CD4-positive, alpha-beta T cell treated with Interleukin-12 subunit alpha and Interleukin-12 subunit beta, for 1 hour (primary cell): ENCODE data around the gene WIPF1.

Experiments used
- DNase-seq: peaks from one replicate; pipeline ENCODE4 v3.0.0-alpha.2; 2020

The WIPF1 gene, protein sequence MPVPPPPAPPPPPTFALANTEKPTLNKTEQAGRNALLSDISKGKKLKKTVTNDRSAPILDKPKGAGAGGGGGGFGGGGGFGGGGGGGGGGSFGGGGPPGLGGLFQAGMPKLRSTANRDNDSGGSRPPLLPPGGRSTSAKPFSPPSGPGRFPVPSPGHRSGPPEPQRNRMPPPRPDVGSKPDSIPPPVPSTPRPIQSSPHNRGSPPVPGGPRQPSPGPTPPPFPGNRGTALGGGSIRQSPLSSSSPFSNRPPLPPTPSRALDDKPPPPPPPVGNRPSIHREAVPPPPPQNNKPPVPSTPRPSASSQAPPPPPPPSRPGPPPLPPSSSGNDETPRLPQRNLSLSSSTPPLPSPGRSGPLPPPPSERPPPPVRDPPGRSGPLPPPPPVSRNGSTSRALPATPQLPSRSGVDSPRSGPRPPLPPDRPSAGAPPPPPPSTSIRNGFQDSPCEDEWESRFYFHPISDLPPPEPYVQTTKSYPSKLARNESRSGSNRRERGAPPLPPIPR

DNA sequence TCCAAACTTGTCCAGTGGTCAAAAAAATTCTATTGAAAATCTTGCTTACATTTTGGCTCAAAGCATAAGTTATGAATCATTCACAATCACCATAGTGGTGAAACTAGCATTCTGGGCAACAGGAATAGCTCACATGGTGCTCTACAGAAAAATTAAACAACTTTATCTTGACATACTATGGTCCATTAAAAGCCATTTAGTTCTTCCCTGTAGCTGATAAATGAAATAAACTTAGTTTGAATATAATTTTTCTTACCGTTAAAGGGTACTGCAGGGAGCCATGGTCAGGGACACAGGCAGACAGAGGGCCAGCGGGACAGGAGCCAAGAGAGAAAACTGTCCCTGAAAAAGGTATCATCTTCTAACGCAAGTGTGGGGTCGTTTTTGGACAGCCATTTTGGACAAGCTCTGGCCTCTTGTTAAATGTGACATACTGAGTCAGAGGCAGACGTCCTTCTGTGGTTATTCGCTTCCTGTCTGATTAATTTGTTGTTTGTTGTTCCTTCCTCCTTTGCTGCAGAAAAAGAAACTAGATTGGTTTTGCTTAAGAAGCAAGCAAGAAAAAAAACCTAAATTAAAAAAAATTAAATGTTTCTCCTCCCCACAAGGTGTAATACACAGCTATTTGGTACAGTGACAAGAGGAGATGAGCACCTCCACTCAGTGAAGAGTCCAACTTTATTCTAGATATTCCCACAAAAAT is at the start of gene WIPF1:
WIPF1 (minus strand) TSS at position 460 of the 703 bp plus-strand sequence. CDS start 12,231 bp downstream, outside the sequence.
- peak; percentile 87 for DNase-seq

DNA sequence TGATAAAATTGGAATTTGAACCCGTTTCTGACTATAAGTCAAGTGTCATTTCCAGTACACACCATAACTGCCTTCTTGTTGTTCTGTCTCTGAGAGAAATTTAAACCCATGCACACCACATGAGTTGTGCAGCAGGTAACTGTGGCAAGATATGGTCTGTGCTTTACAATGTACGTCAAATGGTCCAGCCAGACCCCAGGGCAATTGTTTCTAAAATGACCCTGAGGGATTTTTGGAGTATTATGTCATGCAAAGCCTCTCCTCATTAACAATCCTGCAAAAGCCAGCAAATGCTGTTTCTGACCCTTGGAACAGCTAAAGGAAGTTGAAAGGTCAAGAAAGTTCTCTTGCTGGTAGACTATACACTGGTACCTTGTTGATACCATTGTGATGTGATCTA is 47.7 kb upstream of the WIPF1 start:
- no peak for DNase-seq

DNA sequence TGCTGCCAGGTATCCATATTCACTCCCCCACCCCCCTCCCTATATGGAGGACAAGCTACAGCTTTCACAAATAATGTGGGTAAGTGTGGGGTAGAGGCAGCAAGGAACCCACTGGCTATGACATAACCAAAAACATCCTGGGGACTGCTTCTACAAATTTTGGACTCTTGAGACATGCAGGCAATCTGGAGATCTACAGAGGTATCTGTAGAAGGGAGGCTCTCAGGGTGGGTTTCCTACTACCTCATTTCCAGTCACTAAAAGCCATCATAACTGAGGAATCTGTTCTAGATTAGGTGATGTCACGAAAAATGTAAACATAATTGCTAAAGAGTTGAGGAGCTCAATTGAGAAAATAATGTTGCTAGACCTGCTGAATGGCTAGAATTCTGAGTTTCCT is 46.8 kb upstream of the WIPF1 start:
- no peak for DNase-seq

DNA sequence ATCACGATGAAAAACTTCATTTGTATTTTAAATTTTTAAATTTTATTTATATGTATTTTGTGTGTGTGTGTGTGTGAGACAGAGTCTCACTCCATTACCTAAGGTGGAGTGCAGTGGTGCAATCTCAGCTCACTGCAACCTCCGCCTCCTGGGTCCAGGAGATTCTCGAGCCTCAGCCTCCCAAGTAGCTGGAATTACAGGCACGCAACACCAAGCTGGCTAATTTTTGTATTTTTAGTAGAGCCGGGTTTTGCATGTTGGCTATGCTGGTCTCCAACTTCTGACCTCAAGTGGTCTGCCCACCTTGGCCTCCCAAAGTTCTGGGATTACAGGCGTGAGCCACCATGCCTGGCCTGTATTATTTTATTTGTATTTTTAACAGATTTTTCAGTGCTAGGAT is 45.8 kb upstream of the WIPF1 start:
- no peak for DNase-seq

DNA sequence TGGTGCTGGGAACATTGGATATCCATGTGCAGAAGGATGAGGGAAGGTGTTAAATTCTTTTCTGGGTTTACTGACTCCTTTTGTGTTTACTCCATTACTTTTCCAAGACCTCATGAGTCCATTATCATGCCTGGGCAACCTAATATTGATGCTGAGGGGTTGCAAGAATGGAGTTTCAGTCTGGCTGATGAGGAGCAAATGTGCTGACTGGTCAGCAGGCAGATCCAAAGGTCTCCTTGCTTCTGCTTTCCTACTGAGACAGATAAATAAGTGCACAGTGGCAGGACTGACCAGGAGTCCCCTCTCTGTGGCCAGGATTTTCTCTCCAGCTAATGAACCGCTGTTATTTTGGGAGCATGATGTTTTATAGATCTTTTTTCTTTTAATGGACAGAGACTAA is 43.6 kb upstream of the WIPF1 start:
- DNase-seq = no peak

DNA sequence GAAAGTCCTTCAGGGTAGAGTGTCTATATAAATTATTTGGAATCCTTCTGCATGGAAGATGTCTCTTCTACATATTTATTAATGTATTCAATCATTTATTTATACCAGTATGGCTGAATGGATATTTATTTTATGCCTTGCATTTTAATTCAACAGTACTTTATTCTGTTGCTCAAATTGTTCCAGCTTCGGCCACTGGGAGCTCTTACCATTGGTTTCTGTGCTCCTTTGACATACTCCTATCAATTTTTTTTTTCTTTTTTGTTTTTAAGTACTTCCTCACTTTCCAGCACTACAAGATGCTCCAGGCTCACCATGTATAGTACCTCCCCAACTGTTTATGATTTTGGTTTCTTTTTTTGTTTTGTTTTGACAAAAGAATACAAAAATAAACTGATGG is 39.4 kb upstream of the WIPF1 start:
- no peak for DNase-seq

DNA sequence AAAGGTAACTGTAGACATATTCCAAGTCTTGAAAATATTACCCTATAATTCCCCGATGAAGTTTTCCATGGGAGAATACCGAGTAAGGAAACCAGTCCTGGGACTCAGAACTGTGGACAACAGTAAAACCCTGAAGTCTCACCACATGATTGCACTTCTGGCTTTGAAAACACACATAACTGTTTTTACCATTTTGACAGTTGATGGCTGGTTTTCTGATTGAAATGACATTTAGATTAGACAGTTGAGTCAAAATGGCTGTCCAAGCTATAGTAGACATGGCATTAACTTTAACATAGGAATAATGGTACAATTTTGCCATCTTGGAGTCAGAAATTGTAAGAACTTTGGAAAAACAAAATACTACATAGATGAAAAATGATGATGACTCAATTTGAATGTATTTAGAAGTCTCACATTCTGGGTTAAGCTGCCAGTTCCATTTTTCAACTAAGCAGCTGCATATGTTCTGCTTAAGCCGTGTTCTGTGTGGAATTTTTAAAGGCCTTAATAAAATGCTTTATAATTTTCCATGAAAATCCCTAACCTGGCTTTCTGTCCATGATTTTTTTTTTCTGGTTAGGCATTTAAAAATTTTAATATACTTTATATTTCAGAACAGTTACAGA is 38.3 kb upstream of the WIPF1 start:
- DNase-seq = no peak

DNA sequence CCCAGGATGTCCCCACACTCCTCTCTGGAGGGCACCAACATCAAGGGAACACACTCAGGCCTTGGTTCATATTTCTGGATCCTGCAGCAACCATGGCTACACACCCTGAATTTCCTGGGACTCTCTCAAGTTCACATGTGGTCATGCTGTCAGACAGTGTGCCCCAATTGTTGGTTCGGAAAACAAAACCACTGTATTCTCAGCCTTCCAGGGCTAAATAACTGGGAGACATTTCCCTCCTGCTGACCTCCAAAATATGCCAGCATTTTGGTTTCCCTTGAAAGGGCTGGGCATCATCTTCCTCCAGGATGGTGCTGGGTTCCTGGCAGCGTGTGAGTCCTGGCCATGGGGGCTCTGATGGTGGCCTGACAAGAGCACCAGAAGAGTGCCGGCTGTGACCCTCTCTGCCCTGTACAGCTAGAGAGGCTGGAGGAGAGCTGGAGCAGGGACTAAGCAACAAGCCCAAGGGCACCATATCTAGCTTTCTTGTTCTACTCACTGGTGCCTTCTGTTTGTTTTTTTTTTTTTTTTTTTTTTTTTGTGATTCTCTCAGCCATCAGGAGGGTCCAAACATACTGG is 37.5 kb upstream of the WIPF1 start:
- no peak for DNase-seq

DNA sequence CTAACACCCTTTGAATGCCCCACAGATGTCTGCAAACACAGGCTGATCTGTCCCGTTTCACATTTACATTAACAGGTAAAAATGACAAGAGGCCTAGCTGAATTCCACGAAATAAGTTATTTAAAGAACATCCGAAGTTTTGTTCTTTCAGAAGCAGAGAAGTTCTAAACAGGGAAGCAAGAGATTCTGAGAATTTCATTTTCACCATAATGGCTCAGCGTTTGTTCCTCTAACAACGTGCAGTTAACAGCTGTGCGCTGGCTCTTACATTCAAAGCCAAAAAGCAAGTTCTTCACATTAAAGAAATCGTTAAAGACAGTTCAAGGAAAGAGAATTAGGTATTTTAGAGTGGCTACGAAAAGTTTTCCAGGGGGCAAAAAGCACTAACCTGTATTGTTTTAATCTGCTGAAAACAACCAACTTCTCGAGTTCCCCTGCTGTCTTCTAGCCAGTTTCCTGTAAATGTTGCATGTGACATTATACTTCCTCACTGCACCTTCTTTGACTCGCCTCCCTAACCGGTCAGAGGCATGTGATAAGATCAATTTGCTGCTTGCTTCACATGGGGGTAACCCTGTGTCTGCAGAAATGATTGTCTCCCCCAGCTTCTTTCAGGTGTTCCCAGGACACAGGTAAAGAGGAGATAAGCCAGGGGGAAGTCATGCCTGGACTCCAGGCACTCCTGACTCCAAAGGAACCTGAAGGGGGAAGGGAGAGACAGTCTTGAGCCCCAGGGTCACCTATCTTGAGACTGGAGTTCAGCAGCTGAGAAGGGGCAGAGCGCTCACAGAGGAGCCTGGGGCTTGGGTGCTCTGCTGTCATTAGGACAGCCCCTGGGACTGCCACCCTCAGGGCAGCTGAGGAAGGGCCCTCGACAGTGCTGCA is 36.8 kb upstream of the WIPF1 start:
- DNase-seq = peak; percentile 62

DNA sequence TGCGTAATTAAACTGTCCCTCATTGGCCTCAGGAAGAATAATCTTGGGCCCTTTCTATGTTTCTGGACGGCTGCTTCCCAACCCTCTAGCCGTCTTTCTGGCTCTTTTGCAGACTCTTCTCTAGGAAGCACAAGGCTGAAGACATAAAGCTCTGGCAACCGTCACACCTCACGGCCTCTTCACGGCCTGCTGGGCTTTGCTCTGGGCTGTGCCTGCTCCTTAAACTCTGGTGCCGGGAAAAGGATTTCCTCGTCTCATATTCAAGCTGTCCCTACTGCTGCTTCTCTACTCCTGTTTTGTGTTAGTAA is 36.0 kb upstream of the WIPF1 start:
- no peak for DNase-seq

DNA sequence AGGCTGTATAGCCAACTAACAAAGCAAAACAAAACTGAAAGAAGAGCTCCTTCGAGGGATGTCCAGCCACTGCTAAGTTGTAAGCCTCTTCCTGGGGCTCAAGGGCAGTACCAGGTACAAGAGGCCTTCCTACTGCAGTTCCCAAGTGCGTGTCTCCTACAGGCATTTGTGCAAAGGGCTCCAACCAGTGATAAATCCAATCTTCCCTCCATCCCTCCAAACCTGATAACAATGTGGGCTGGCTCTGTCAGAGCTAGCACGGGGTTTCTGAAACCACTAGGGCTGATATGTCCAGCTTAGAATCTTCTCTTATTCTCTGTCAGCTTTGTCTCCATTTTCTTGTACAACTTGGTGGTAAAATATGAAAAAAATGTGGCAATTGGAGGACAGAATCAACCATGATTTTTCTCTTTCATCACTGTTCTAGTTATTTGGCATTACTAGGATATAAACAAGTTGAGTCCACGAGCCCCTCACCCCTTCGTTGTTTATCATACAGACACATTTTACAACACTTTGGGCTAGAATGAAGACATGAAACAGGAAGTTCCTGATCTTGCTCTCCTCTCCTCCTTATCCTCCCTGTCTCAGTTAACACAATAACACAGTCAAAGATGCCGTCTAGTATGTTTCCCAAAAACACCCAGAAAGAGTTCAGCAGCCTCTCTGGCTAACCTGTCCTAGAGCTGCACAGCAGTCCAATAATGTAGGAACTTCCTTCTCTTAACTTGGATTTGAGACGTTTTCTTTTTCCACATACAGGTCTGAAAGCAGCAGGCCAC is 35.4 kb upstream of the WIPF1 start:
- peak; percentile 30 for DNase-seq

DNA sequence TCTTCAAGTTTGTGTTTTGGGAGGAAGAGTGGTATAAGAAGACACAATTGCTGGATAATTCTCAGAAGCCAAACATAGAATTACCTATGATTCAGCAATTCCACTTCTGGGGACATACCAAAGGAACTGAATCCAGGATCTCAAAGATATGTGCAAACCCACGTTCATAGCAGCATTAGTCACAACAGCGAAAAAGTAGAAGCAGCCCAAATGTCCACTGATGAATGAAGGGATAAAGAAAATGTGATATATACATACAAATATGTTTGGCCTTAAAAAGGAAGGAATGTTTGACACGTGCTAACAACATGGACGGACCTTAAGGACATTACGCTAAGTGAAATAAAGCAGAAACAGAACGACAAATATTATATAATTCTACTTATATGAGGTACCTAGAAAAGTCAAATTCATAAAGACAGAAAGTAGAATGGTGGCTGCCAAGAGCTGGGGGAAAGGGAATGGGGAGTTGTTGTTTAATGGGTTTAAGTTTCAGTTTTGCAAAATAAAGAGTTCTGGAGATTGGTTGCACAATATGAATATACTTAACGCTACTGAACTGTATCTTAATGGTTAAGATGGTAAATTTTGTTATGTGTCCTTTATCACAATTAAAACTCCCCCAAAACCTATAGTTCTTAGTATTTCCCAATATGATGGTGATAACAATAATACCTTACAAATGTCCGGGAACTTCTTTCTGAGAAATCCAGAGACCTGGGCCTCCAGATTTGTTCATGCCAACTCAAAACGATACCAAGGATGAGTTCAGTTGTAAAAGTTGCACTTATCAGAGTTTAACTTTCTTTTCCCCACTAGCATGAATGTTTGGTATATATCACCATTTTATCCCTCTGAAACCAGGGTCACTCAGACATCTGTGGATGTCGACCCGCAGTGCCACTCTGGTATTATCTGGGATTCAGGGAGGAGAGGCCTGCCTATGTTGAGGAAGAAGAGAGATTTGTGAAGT is 33.7 kb upstream of the WIPF1 start:
- no peak for DNase-seq

DNA sequence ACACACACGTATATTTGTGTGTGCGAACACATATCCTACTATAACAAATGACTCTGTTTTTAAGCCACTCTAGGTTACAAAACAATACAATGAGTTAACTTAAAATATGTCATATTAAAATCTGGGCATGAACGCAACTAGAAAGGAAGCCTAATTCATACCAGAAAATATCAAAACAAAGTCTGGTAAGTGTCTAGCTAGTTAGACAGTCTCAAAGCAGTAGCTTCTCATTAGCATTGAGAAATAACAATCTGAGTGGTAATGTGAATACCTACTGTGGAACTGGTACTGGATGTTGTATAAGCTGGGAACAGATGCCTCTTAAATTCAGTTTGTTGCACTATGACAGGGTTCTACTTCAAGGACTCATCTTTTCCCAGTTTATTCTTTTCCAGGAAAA is 32.5 kb upstream of the WIPF1 start:
- DNase-seq = no peak

DNA sequence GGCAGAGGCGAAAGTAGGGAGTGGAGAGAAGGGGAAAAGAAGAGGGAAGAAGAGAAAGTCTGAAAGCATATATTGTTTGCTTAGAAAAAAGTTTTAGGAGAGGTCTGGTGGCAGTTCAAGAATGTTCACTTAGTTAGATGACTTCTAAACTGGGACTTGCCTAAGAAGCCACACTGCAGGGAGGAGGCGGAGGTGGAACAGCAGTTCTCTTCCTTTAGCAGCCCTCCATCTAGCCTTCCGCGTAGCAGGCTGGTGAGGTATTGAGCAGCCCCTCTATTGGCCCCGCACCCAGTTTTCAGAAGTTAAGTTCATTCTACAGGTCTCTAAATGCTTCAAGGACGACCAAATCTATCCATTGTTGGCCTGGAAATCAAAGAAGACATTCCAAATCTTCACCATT is 31.9 kb upstream of the WIPF1 start:
- DNase-seq = no peak

DNA sequence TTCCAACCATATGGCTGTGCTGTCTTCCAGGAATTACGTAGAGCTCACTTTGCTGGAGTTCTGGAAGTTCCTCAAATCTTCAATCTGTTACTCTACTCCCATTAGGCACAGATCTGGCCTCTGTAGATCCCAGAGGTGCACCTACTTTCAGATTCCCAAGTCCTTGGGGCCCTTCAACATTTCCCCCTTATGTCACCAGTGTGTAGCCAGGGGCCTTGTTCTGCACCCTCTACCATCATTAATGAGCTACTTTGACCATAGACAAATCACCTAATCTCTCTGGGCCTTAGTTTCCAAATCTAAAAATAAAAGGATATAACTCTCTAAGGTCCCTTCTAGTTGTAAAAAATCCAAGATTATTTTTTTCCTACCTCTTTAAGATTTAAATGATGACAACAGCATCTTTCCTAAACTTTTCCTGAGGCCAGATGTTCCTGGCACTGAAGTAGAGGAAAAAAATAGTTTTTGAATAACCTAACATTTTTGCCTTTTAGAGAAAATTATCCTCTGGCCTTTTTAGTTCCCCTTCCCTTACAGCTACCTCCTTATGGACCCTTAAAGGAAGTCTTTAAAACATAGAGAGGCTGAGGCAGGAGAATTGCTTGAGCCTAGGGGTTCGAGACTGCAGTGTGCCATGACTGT is 31.0 kb upstream of the WIPF1 start:
- no peak for DNase-seq

DNA sequence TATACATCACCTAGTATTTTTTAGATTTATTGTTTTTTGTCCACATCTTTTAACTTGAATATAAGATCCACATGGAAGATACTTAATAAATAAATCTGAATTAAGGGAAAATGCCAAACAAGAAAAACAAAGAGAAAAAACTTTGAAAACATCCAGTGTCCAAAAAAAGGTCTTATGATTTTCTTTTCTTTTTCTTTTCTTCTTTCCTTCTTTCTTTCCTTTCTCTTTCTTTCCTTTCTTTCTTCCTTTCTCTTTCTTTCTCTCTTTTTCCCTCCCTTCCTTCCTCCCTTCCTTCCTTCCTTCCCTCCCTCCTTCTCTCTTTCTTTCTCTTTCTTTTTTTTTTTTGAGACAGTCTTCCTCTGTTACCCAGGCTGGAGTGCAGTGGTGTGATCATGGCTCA is 29.6 kb upstream of the WIPF1 start:
- no peak for DNase-seq

DNA sequence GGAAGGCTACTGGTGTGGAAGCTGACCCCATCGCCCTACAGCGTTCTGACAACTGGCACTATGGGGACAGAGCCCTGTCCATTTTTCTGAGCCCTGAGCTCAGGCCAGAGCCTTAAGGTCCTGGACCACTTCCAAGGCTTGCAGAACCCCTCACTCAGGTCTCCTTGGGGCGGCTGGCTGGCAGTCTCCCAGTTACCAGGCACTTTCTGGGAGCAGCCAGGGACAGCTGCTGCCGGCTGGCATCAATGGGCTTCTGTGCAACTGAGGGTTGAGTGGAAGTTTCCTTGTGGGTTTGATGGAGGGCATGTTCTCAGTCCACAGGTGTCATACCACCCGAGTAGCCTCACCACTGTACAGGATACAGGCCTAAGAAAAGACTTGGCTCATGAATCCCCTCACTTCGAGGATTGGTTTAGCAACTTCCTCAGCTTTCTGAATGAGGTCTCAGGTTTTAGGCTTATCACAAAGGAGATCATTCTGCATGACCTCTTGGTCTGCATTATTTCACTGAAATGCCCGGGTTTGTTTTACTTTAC is 27.4 kb upstream of the WIPF1 start:
- no peak for DNase-seq

DNA sequence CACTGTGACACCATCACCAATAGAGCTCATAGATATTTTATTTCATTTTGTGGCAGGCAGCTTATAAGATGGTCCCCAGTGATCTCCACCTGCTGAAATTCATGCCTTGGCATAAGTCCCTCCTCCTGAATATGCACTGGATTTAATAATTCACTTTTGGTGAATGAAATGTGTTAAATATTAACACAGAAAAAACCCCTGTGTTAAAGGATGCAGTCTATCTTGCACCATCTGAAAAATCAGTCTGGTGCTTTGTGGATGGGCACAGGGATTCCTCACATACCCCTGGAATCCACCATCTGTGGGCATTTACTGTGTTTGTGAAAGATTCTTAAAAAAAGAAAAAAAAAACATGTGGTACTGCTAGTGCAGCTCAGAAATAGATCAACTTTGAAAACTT is 26.1 kb upstream of the WIPF1 start:
- no peak for DNase-seq

DNA sequence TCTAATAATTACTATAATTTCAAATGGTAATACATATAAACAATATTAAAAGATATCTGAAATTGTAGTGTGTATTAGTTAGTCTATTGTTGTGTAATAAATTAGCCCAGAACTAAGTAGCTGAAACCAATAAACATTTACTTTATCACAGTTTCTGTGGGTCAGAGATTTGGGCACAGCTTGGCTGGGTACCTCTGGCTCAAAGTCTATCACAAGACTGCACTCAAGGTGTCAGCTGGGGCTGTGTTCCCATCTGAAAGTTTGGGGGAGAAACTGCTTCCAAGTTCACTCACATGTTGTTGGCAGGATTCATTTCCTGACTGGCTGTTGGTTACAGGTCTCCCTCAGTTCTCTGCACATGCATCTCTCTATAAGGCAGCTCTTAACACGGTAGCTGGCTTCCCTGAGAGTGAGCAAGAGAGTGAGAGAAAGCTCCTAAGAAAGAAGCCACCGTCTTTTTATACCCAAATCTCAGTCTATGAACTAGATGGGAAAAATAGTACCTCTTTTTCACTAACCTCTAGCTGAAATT is 25.6 kb upstream of the WIPF1 start:
- DNase-seq = no peak
